Naive thymus-derived CD4-positive, alpha-beta T cell (primary cell): ENCODE data around the gene ERBB3. TPM values are rescaled to one million over a fixed set of nuclear protein-coding genes. Genes with fewer than 3 reads are reported as not detected.

Experiments used
- ATAC-seq: fragments of 150-1000 bp; cut with Tn5 transposase; 2 replicates; pipeline ENCODE4 v1.10.0; 2021; ENCODE audit warnings: mild to moderate bottlenecking, moderate library complexity
- CTCF ChIA-PET: fragments of 350-600 bp; sonication (Branson Sonifier 250); formaldehyde crosslinking; loops from one replicate; lab custom pipeline; 2021; ENCODE audit warnings: antibody characterized with exemption; lab: Charles Lee
- POLR2A ChIA-PET: fragments of 350-600 bp; sonication (Branson Sonifier 250); formaldehyde crosslinking; loops from one replicate; lab custom pipeline; 2021; ENCODE audit warnings: antibody characterized with exemption, inconsistent platforms; lab: Charles Lee
- DNase-seq, 9 donors: peaks; one replicate each; pipeline versions ENCODE4 v3.0.0 to v3.0.0-alpha.2; 2020 to 2022; ENCODE audit warnings: mixed read lengths in 1 of 9
- H3K27ac ChIP-seq: one replicate; pipeline ENCODE4 v1.7.0; 2013; ENCODE audit warnings: mild to moderate bottlenecking, low read depth, low read length, moderate library complexity
- H3K27me3 ChIP-seq, 2 donors: one replicate each; pipeline ENCODE4 v1.7.0; 2013; ENCODE audit warnings: low read length in 2 of 2, mild to moderate bottlenecking in 2 of 2, moderate library complexity in 2 of 2; ENCODE audit not compliant: control insufficient read depth in 2 of 2, insufficient read depth in 2 of 2
- H3K36me3 ChIP-seq, 3 experiments: 1 replicate in 2 of 3; 2 replicates in 1 of 3; pipeline ENCODE4 v1.7.0; 2013; ENCODE audit warnings: low read length in 3 of 3, mild to moderate bottlenecking in 3 of 3, moderate library complexity in 1 of 3; ENCODE audit not compliant: insufficient read depth in 3 of 3, control insufficient read depth in 2 of 3
- H3K4me1 ChIP-seq, 2 donors: one replicate each; pipeline ENCODE4 v1.7.0; 2013; ENCODE audit warnings: low read length in 2 of 2, mild to moderate bottlenecking in 2 of 2, moderate library complexity in 1 of 2; ENCODE audit not compliant: control insufficient read depth in 2 of 2, insufficient read depth in 2 of 2
- H3K4me3 ChIP-seq: 2 replicates; pipeline ENCODE4 v1.7.0; 2013; ENCODE audit warnings: mild to moderate bottlenecking, low read length
- H3K9me3 ChIP-seq, 3 experiments: 1 replicate in 2 of 3; 2 replicates in 1 of 3; pipeline ENCODE4 v1.7.0; 2013; ENCODE audit warnings: low read length in 3 of 3; ENCODE audit not compliant: control insufficient read depth in 2 of 3
- H3K27ac Mint-ChIP-seq, 9 donors: one replicate each; pipeline ENCODE4 v1.8.0; 2020 to 2022; ENCODE audit warnings: mixed read lengths in 9 of 9, mild to moderate bottlenecking in 8 of 9, moderate library complexity in 5 of 9, inconsistent platforms in 2 of 9
- H3K27me3 Mint-ChIP-seq, 5 donors: one replicate each; pipeline ENCODE4 v1.8.0; 2021 to 2022; ENCODE audit warnings: mixed read lengths in 5 of 5, mild to moderate bottlenecking in 1 of 5
- H3K36me3 Mint-ChIP-seq, 5 donors: one replicate each; pipeline ENCODE4 v1.8.0; 2020 to 2022; ENCODE audit warnings: mixed read lengths in 5 of 5, mild to moderate bottlenecking in 3 of 5, inconsistent platforms in 1 of 5
- H3K4me1 Mint-ChIP-seq, 7 donors: one replicate each; pipeline ENCODE4 v1.8.0; 2020 to 2022; ENCODE audit warnings: mixed read lengths in 7 of 7, mild to moderate bottlenecking in 3 of 7, inconsistent platforms in 1 of 7
- H3K4me3 Mint-ChIP-seq, 10 donors: one replicate each; pipeline ENCODE4 v1.8.0; 2020 to 2022; ENCODE audit warnings: mild to moderate bottlenecking in 10 of 10, mixed read lengths in 10 of 10, moderate library complexity in 6 of 10, inconsistent platforms in 2 of 10
- H3K9me3 Mint-ChIP-seq, 11 donors: one replicate each; pipeline ENCODE4 v1.8.0; 2020 to 2022; ENCODE audit warnings: mixed read lengths in 11 of 11, mild to moderate bottlenecking in 4 of 11, inconsistent platforms in 1 of 11, moderate library complexity in 1 of 11
- intact Hi-C, 2 donors: fragments of 100-400 bp; cut with micrococcal nuclease; formaldehyde crosslinking; loops; one replicate each; pipeline ENCODE4 v1.15.1; 2023
- polyA plus RNA-seq, 2 donors: library from polyadenylated mRNA; unstranded; fragments of 300-500 nt; fragmentation: Illumina TruSeq; gene quantifications; one replicate each; pipeline ENCODE4 v1.2.3, GENCODE V29; 2021
- total RNA-seq, 6 experiments: library from RNA in 5 of 6; stranded (reverse) in 5 of 6; gene quantifications; 1 replicate in 5 of 6; 2 replicates in 1 of 6; pipeline ENCODE4 v1.2.3 and lab custom pipeline; 2021 to 2026

The ERBB3 gene
- total and polyA plus RNA-seq, 7 experiments from 2014 or later = 0.22 to 6.4 (median 1.6) TPM

DNA sequence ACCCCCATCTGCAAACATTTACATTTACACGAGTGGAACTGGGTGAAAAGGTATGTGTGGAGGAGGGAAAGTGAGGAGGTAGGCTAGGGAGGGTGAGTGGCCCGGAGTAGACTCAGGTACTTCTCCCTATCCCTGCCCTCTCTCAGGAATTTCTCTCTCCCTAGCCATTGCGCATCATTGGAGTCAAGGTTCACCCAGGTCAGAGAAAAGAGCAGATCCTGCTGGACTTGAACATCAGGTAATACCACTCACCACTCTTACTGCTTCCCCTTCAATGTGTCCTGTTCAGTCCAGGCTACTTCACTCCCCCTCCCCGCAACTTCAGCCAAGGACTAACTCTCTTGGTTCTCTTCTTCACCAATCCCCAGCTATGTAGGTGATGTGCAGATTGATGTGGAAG lies 50.9 kb downstream of the ERBB3 start:
- peaks cover 10 to 49% (median 38%) of the 10 kb centered on the region in 5 donors for H3K36me3 Mint-ChIP-seq
- Histone ChIP-seq H3K27ac (peak overlapping the region; percentile 84), H3K27me3 (no peaks in the 10 kb centered on the region), H3K4me1 (peaks cover 35 to 46% of the 10 kb centered on the region in 2 donors), H3K9me3 (no peaks in the 10 kb centered on the region), H3K36me3 (peaks cover 39 to 62% (median 46%) of the 10 kb centered on the region in 3 experiments), H3K4me3 (peak overlapping the region; percentile 77)
- ChIA-PET CTCF (interaction anchor here (0.6 to 1.5 kb wide), 3 partner anchors 14 to 58 kb away, joined by 3 to 10 read pairs (median 7); partner anchors contain the start of gene SMARCC2), POLR2A (interaction anchor here (1.0 to 13.1 kb wide), 7 partner anchors 13 to 205 kb away, joined by 3 to 192 read pairs (median 6); partner anchors contain the start of genes MYL6, MYL6B, PA2G4 and RPL41)
- peak overlapping the region; percentile 49 to 97 (median 90) for H3K27ac Mint-ChIP-seq
- DNase-seq = no peak
- H3K27me3 Mint-ChIP-seq = no peaks in the 10 kb centered on the region
- no peak for ATAC-seq
- peaks cover 0 to 8% (median 0%) of the 10 kb centered on the region in 11 donors for H3K9me3 Mint-ChIP-seq
- peaks cover 40 to 70% (median 66%) of the 10 kb centered on the region in 7 donors for H3K4me1 Mint-ChIP-seq
- peak overlapping the region; percentile 95 to 100 (median 98) for H3K4me3 Mint-ChIP-seq
- intact Hi-C loops = no loop called here

DNA sequence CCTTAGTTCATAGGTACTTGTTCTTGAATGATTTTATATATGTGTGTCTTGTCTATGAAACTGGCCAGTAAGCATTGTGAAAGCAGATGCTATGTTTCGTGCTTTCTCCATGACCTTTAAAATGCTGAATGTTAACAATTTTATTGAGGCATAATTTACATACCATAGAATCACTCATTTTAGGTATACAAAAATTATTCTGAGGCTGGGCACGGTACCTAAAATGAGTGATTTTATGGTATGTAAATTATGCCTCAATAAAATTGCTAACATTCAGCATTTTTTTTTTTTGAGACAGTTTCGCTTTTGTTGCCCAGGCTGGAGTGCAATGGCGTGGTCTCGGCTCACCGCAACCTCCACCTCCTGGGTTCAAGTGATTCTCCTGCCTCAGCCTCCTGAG lies 54.9 kb downstream of the ERBB3 start:
- intact Hi-C loops = no loop called here
- Histone ChIP-seq H3K9me3 (no peaks in the 10 kb centered on the region), H3K27ac (no peak overlapping the region), H3K4me3 (no peak overlapping the region), H3K27me3 (no peaks in the 10 kb centered on the region), H3K36me3 (peaks cover 54 to 94% (median 74%) of the 10 kb centered on the region in 3 experiments), H3K4me1 (peaks cover 17 to 64% of the 10 kb centered on the region in 2 donors)
- no peak overlapping the region for H3K4me3 Mint-ChIP-seq
- peak overlapping the region in 3 of 9 donors; percentile 83 to 86 (median 84) for H3K27ac Mint-ChIP-seq
- H3K9me3 Mint-ChIP-seq = peaks cover 0 to 4% (median 0%) of the 10 kb centered on the region in 11 donors
- H3K4me1 Mint-ChIP-seq = peaks cover 52 to 80% (median 75%) of the 10 kb centered on the region in 7 donors
- ChIA-PET POLR2A (interaction anchor here (1.3 to 13.1 kb wide), 2 partner anchors 7 to 52 kb away, joined by 4 to 192 read pairs; partner anchors contain the start of gene SMARCC2), CTCF (interaction anchor here (0.6 kb wide), 1 partner anchor 90 kb away, joined by 3 read pairs; no protein-coding TSS in a partner anchor)
- DNase-seq (no peak), ATAC-seq (no peak)
- peaks cover 20 to 76% (median 63%) of the 10 kb centered on the region in 5 donors for H3K36me3 Mint-ChIP-seq
- H3K27me3 Mint-ChIP-seq = no peaks in the 10 kb centered on the region

DNA sequence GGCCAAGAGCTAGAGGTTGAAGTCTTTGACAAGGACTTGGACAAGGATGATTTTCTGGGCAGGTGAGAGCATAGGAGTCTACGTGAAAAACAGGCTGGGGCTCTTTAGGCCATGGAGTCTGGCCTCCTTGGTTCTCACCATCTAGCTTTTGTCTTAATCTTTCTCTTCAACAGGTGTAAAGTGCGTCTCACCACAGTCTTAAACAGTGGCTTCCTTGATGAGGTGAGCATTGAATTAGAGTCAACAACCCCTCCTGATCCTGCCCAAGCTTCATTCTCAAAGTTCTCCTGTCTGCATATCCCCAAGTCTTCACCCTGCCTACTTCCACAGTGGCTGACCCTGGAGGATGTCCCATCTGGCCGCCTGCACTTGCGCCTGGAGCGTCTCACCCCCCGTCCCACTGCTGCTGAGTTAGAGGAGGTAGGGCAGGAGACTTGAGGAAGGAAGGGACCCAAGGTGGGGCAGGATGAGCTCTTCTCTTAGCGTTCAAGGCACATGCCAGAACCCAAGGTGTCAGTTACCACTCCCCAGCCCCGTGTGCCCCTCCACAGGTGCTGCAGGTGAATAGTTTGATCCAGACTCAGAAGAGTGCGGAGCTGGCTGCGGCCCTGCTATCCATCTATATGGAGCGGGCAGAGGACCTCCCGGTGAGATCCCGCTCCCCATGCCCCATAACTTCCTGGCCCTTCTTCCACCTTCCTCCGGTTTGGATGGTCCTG lies 58.0 kb downstream of the ERBB3 start:
- Mint-ChIP-seq H3K9me3 (peaks cover 0 to 4% (median 0%) of the 10 kb centered on the region in 11 donors), H3K4me3 (peak overlapping the region; percentile 31 to 82 (median 70)), H3K36me3 (peaks cover 19 to 71% (median 60%) of the 10 kb centered on the region in 5 donors)

DNA sequence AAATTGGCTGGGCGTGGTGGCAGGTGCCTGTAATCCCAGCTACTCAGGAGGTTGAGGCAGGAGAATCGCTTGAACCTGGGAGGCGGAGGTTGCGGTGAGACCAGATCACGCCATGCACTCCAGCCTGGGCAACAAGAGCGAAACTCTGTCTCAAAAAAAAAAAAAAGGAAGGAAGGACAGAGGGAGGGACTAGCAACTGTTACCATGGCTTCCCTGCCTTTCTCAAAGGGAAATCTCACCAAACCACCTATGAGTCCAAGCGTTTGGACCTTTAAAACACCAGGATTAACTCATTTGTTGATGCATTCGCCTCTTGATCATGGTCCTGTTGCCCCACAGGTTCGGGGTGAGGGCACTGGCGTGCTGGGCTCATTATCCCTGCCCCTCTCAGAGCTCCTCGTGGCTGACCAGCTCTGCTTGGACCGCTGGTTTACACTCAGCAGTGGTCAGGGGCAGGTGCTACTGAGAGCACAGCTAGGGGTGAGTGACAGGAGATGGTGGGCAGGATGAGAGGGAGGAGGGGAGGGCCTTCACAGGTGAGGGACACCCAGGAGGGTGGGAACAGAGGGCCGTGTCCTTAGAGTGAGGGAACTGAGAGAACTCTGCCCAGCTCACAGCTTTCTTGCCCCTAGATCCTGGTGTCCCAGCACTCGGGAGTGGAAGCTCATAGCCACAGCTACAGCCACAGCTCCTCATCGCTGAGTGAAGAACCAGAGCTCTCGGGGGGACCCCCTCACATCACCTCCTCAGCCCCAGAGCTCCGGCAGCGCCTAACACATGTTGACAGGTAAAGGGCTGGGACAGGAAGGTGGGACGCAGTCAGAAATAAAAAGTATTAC lies 62.2 kb downstream of the ERBB3 start:
- peaks cover 27 to 68% (median 54%) of the 10 kb centered on the region in 5 donors for H3K36me3 Mint-ChIP-seq
- intact Hi-C loops = no loop called here
- peaks cover 8 to 33% of the 10 kb centered on the region in 2 donors for H3K4me1 ChIP-seq
- no peak overlapping the region for H3K4me3 Mint-ChIP-seq
- H3K27me3 ChIP-seq = no peaks in the 10 kb centered on the region
- peak overlapping the region in 7 of 9 donors; percentile 21 to 87 (median 63) for H3K27ac Mint-ChIP-seq
- peaks cover 23 to 78% (median 56%) of the 10 kb centered on the region in 3 experiments for H3K36me3 ChIP-seq
- DNase-seq (no peak), ATAC-seq (peak; percentile 41)
- H3K27me3 Mint-ChIP-seq = no peaks in the 10 kb centered on the region
- no peak overlapping the region for H3K4me3 ChIP-seq
- CTCF ChIA-PET = interaction anchor here (0.9 to 5.7 kb wide), 2 partner anchors 14 to 24 kb away, joined by 3 to 37 read pairs; partner anchors contain the start of gene ESYT1
- no peaks in the 10 kb centered on the region for H3K9me3 Mint-ChIP-seq
- peaks cover 44 to 61% (median 54%) of the 10 kb centered on the region in 7 donors for H3K4me1 Mint-ChIP-seq
- H3K9me3 ChIP-seq = no peaks in the 10 kb centered on the region
- POLR2A ChIA-PET = interaction anchor here (0.6 to 2.6 kb wide), 6 partner anchors 8 to 36 kb away, joined by 3 to 8 read pairs (median 4); partner anchors contain the start of gene MYL6B
- H3K27ac ChIP-seq = peak overlapping the region; percentile 37

More for the DNA sequence above, 58.0 kb downstream of the ERBB3 start:
- no peaks in the 10 kb centered on the region for H3K9me3 ChIP-seq
- Mint-ChIP-seq H3K27ac (peak overlapping the region; percentile 67 to 92 (median 87)), H3K4me1 (peaks cover 49 to 75% (median 61%) of the 10 kb centered on the region in 7 donors), H3K27me3 (no peaks in the 10 kb centered on the region)
- H3K27me3 ChIP-seq = no peaks in the 10 kb centered on the region
- H3K36me3 ChIP-seq = peaks cover 37 to 94% (median 72%) of the 10 kb centered on the region in 3 experiments
- H3K4me3 ChIP-seq = no peak overlapping the region
- POLR2A ChIA-PET = interaction anchor here (0.7 to 3.3 kb wide), 11 partner anchors 14 to 116 kb away, joined by 3 to 20 read pairs (median 7); partner anchors contain the start of genes MYL6, MYL6B, RNF41 and RPL41
- CTCF ChIA-PET = interaction anchor here (1.0 to 5.7 kb wide), 4 partner anchors 10 to 20 kb away, joined by 3 to 37 read pairs (median 4); partner anchors contain the start of genes ESYT1, MYL6B and ZC3H10
- ATAC-seq = peak; percentile 52
- DNase-seq = peak in 4 of 9 donors; percentile 18 to 38 (median 26)
- H3K27ac ChIP-seq = peak overlapping the region; percentile 62
- intact Hi-C loops = loop anchor here (1.0 kb wide), 4 partner anchors 9 to 19 kb away; partner anchors contain the start of genes ESYT1 (in 1 of the 2) and MYL6B (in 1 of the 2)
- peaks cover 5 to 45% of the 10 kb centered on the region in 2 donors for H3K4me1 ChIP-seq

DNA sequence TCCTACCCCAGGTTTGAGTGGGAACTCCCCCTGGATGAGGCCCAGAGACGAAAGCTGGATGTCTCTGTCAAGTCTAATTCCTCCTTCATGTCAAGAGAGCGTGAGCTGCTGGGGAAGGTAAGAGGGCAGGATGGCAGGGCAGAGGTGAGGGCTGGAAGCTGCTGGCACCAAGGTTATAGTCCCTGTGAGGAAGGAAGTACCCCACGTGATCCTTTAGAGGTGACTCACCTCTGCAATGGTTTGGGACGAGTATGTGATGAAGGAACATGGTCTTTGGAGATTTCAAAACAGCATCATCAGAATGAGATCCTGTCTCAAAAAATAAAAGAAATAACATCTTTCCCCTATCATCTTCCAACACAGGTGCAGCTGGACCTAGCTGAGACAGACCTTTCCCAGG lies 63.3 kb downstream of the ERBB3 start:
- intact Hi-C loops = loop anchor here in 1 of 2 donors (1.0 kb wide), 1 partner anchor 9 kb away; the partner anchor contains the start of gene MYL6B
- no peaks in the 10 kb centered on the region for H3K27me3 ChIP-seq
- Mint-ChIP-seq H3K27me3 (no peaks in the 10 kb centered on the region), H3K9me3 (no peaks in the 10 kb centered on the region), H3K36me3 (peaks cover 27 to 59% (median 48%) of the 10 kb centered on the region in 5 donors), H3K4me3 (peak overlapping the region in 4 of 10 donors; percentile 6 to 34 (median 16)), H3K27ac (peak overlapping the region; percentile 20 to 86 (median 80)), H3K4me1 (peaks cover 37 to 50% (median 43%) of the 10 kb centered on the region in 7 donors)
- peaks cover 16 to 67% (median 46%) of the 10 kb centered on the region in 3 experiments for H3K36me3 ChIP-seq
- DNase-seq (no peak), ATAC-seq (no peak)
- peaks cover 8 to 22% of the 10 kb centered on the region in 2 donors for H3K4me1 ChIP-seq
- POLR2A ChIA-PET = interaction anchor here (0.6 to 1.6 kb wide), 6 partner anchors 8 to 120 kb away, joined by 3 to 8 read pairs (median 4); partner anchors contain the start of genes RNF41 and ZC3H10
- CTCF ChIA-PET = interaction anchor here (0.5 kb wide), 1 partner anchor 45 kb away, joined by 3 read pairs; no protein-coding TSS in a partner anchor
- H3K4me3 ChIP-seq = no peak overlapping the region
- H3K27ac ChIP-seq = peak overlapping the region; percentile 37
- no peaks in the 10 kb centered on the region for H3K9me3 ChIP-seq
